ENCODE data around the gene PLXNA4.

- TF ChIP-seq CTCF (IDR thresholded peaks at IDR 0.05; ENCODE audit: low read length) (no peak), EZH2 (IDR thresholded peaks at IDR 0.05; ENCODE audit: borderline replicate concordance, low read length) (no peak)
Observed at GRCh38 chr7:132495936-132496335, 80.3 kb downstream of the PLXNA4 start.
